Peyer's patch (tissue), 4 donors: ENCODE data around the gene ACSBG1.

Experiments
- CTCF ChIP-seq, 6 experiments: fragments of 450-650 bp in 4 of 6; fragments of 200-600 bp in 2 of 6; sonication (generic) in 1 of 6; IDR thresholded peaks; one replicate each; pipeline ENCODE4 v1.5.1; 2017 to 2019; ENCODE audit warnings: antibody characterized with exemption in 6 of 6, mild to moderate bottlenecking in 3 of 6, moderate library complexity in 1 of 6
- POLR2A ChIP-seq, 2 donors: fragments of 450-650 bp; IDR thresholded peaks; one replicate each; pipeline ENCODE4 v1.5.1; 2017; ENCODE audit warnings: antibody characterized with exemption in 2 of 2, mild to moderate bottlenecking in 2 of 2, moderate library complexity in 2 of 2

DNA sequence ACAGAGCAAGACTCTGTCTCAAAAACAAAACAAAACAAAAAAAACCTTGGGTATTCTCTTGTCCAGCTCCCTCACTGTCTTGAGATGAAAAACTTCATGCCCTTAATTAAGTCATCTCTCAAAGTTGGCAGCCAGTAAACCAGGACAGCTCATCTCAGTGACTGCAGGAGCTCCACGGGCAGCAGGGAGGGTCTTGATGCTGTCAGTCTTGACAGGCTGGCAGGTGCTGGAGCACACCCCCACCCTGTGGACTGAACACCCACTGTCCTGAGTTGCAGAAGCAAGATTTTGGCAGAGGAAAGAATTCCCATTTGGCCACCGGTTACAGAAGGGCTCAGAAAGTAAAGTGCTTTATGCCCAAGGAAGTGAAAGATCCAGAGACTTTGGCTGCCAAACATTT lies 38.0 kb upstream of the ACSBG1 start:
- no peak for TF ChIP-seq CTCF (IDR thresholded peaks at IDR 0.05)
- TF ChIP-seq POLR2A (IDR thresholded peaks at IDR 0.05), result no peak
